H7 (cell line): Measurements from ENCODE around the gene AGPAT1. TPM values are rescaled to one million over a fixed set of nuclear protein-coding genes. Genes with fewer than 3 reads are reported as not detected.
A peak's percentile ranks its signal among the peaks of the same experiment; 100 is the strongest.

Experiments
- DNase-seq: peaks from one replicate; pipeline ENCODE4 v3.0.0; 2012
- H3K27me3 ChIP-seq: 2 replicates; pipeline ENCODE4 v1.6.0; 2011; ENCODE audit warnings: mild to moderate bottlenecking, low read length; ENCODE audit not compliant: control insufficient read depth, insufficient read depth
- H3K36me3 ChIP-seq: replicated peaks from 2 replicates; pipeline ENCODE4 v1.5.1; 2011; ENCODE audit warnings: low read length; ENCODE audit not compliant: control insufficient read depth, insufficient read depth
- H3K4me3 ChIP-seq: 2 replicates; pipeline ENCODE4 v1.5.1; 2011; ENCODE audit warnings: low read depth, mild to moderate bottlenecking, control low read depth, low read length, moderate library complexity; ENCODE audit not compliant: insufficient read depth
- total RNA-seq: library from RNA; depleted of rRNA; stranded (reverse); fragments of >200 nt; shearing (Covaris generic); gene quantifications from 2 replicates; pipeline ENCODE4 v1.2.3, GENCODE V29; 2014

Gene AGPAT1
- total RNA-seq, 1 experiment from 2014 or later = 113 TPM

- no peak for DNase-seq
- H3K36me3 ChIP-seq = peaks cover 16% of the 10 kb centered on the region
- no peak overlapping the region for H3K4me3 ChIP-seq
- H3K27me3 ChIP-seq = no peaks in the 10 kb centered on the region
These were observed 1.5 kb downstream of the AGPAT1 start for GRCh38 chr6:32174416-32174815.

GRCh38 chr6:32173051-32173727, 2.7 kb downstream of the AGPAT1 start:
- Histone ChIP-seq H3K4me3 (no peak overlapping the region), H3K27me3 (no peaks in the 10 kb centered on the region), H3K36me3 (peaks cover 20% of the 10 kb centered on the region)
- peak; percentile 33 for DNase-seq

GRCh38 chr6:32171234-32171633, 4.7 kb downstream of the AGPAT1 start:
- H3K36me3 ChIP-seq = peaks cover 20% of the 10 kb centered on the region

DNA sequence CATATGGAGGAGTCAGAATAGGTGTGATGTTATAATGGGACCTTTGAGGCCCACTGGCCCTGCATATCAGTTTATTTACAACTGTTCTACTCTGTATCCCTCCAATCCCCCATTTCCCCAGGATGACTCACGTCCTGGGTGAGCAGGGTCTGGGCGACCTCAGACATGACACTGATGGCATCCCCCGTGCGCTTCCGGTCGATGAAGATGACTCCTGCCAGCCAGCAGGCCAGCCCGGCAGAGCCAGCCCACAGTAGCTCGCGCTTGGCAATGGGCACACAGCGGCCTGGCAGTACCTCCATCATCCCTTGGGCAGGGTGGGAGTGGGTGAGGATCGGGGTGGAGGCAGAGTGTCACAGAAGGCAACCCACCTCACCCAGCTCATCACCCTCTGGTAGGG, 5.6 kb downstream of the AGPAT1 start:
- no peak for DNase-seq
- H3K36me3 ChIP-seq = peaks cover 20% of the 10 kb centered on the region
- H3K4me3 ChIP-seq = no peak overlapping the region
- H3K27me3 ChIP-seq = no peaks in the 10 kb centered on the region

More at GRCh38 chr6:32171234-32171633, 4.7 kb downstream of the AGPAT1 start:
- Histone ChIP-seq H3K27me3 (no peaks in the 10 kb centered on the region), H3K4me3 (no peak overlapping the region)
- no peak for DNase-seq

DNA sequence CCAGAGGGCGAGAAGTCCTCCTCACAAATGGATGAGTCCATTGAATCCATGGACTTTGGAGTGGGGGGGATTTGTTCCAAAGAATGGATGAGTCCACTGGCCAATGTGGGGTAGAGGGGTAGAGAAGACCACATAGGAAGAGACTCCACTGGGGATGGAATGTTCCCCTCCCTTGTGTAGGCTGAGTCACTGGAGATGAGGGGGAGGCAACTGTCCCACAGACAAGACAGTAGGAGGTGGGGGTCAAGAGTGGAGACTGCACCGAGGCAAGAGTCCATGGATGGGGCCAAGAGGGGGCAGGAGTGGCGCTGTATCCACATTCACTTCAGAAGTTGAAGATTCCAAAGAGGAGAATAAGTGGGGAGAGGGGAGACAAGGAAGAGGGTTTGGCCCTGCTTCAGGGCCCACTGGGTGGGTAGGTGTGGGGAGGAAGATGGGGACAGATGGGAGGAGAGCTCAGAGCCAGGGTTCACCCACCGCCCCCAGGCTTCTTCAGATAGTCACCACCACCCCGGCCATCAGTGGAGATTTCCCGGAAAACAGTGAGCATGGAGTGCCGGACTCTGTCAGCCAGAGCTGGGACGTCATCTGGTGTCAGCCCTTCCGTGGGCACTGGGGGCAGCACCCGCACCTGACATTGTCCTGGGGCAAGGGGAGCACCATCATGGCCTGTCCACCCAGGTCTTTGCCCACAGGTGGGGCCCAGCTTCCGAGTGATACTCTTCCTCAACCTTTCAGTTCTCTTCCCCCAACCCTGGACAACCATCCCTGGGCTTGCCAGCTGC, 6.9 kb downstream of the AGPAT1 start:
- Histone ChIP-seq H3K4me3 (no peak overlapping the region), H3K27me3 (no peaks in the 10 kb centered on the region), H3K36me3 (peaks cover 20% of the 10 kb centered on the region)
- no peak for DNase-seq

GRCh38 chr6:32168350-32168749, 7.5 kb downstream of the AGPAT1 start:
- peaks cover 20% of the 10 kb centered on the region for H3K36me3 ChIP-seq
- no peaks in the 10 kb centered on the region for H3K27me3 ChIP-seq
- H3K4me3 ChIP-seq = no peak overlapping the region
- no peak for DNase-seq

GRCh38 chr6:32167761-32168262, 8.1 kb downstream of the AGPAT1 start:
- H3K4me3 ChIP-seq = no peak overlapping the region
- no peak for DNase-seq
- H3K36me3 ChIP-seq = peaks cover 20% of the 10 kb centered on the region
- H3K27me3 ChIP-seq = no peaks in the 10 kb centered on the region

- H3K4me3 ChIP-seq = no peak overlapping the region
- H3K27me3 ChIP-seq = no peaks in the 10 kb centered on the region
- DNase-seq = peak; percentile 63
- peaks cover 20% of the 10 kb centered on the region for H3K36me3 ChIP-seq
These were observed 8.6 kb downstream of the AGPAT1 start for GRCh38 chr6:32167154-32167760.

DNA sequence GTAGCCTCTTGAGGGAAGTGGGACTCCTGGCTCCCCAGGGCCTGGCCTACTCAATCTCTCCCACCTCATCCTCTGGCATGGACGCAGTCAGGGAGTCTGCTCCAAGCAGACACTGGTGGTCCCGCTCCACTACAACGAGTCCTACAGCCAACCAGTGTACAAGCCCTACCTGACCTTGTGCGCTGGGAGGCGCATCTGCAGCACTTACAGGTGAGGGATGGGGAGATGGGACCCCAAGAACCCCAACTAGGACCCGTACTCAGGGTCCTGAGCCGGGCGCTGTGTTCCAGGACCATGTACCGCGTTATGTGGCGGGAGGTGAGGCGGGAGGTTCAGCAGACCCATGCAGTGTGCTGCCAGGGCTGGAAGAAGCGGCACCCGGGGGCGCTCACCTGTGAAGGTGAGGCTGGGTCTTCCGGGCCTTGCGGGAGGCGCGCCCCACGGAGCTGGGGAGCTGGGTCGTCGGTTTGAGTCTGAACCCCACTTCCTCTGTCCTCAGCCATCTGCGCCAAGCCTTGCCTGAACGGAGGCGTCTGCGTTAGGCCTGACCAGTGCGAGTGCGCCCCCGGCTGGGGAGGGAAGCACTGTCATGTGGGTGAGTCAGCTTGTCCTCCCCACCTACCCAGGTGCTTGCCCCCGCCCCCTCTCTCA, 9.3 kb downstream of the AGPAT1 start:
- no peak overlapping the region for H3K4me3 ChIP-seq
- DNase-seq = peak; percentile 95
- H3K27me3 ChIP-seq = no peaks in the 10 kb centered on the region
- peaks cover 20% of the 10 kb centered on the region for H3K36me3 ChIP-seq

DNA sequence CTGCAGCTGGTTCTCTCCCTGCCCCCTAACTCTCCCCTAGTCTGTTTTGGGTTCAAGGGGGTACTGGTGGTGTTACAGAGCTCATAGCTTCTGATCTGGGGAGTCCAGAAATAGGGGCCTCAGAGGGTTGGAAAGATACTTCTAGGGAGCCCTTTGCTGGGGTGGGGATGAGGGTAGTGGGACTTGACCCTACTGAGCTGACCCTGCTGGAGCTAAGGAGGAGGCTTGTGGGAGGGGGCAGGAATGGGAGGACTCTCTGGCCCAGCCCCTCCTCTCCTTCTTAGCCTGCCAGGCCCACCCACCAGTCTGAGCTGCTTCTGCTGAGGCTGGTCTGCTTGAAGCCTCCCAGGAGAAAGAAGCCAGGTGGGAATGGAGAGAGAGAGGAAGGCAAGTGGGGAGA, 11.6 kb downstream of the AGPAT1 start, which contains the start of gene EGFL8:
EGFL8 (plus strand) TSS at position 301 of the 400 bp plus-strand sequence. CDS start 1,571 bp downstream, outside the sequence.
- no peak for DNase-seq
- H3K27me3 ChIP-seq = no peaks in the 10 kb centered on the region
- H3K4me3 ChIP-seq = no peak within 1 kb of the TSS
- peaks cover 3% of the 10 kb centered on the region for H3K36me3 ChIP-seq

DNA sequence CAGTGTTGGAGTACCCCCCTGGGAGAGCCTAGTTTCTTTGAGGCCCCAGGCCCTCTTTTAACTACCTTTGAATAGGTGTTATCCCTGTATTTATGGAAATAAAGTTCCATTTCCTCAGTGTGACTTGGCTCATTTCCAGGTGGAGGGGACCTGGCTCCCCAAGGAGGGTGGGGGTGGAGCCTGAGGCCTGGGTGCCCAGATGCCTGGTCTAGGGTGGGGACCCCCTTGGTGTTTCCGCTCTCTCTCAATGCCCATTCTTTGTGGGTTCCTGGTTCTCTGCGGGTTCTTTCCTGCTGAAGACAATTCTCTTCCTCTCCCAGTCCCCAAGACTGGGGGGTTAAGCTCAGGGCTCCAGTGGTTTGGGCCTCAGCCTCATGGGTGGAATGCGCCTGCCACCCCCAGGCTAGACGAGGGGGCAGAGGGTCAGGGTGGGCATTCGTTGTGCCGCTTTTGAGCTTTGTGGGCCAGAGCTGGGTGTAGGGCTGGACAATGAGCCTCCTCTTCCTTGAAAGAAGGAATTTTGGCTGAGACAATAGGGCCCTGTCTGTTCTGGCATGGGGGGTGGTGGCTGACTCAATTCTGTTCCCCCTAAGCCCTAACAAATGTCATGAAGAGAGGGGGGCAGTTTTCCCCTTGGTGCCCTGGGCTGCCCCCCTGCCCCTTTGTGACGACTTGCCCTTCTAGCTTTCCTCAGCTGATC, 12.2 kb downstream of the AGPAT1 start:
- Histone ChIP-seq H3K36me3 (peaks cover under 1% of the 10 kb centered on the region), H3K4me3 (no peak overlapping the region), H3K27me3 (no peaks in the 10 kb centered on the region)
- no peak for DNase-seq

- Histone ChIP-seq H3K36me3 (peaks cover 10% of the 10 kb centered on the region), H3K4me3 (no peak overlapping the region), H3K27me3 (peaks cover 1% of the 10 kb centered on the region; the same call in 1 of the 2 replicates)
- DNase-seq = no peak
These were observed 17.8 kb downstream of the AGPAT1 start for GRCh38 chr6:32158052-32158451.

GRCh38 chr6:32156891-32157290, 19.0 kb downstream of the AGPAT1 start:
- H3K27me3 ChIP-seq = peaks cover 13% of the 10 kb centered on the region
- no peak for DNase-seq
- H3K36me3 ChIP-seq = peaks cover 10% of the 10 kb centered on the region
- no peak overlapping the region for H3K4me3 ChIP-seq
